Body of pancreas (tissue), 4 donors: ENCODE data around the gene PBX1.

Experiments used
- POLR2A ChIP-seq, 3 donors: fragments of 450-650 bp; IDR thresholded peaks; one replicate each; pipeline ENCODE4 v1.6.1; 2016; ENCODE audit warnings: antibody characterized with exemption in 3 of 3, mild to moderate bottlenecking in 2 of 3
- TF ChIP-seq, protein P1 (sequence below), 7 experiments: fragments of 450-650 bp in 4 of 7; fragments of 200-600 bp in 3 of 7; sonication (generic) in 3 of 7; IDR thresholded peaks; one replicate each; pipeline ENCODE4 v1.5.1; 2016 to 2019; ENCODE audit warnings: antibody characterized with exemption in 7 of 7

DNA sequence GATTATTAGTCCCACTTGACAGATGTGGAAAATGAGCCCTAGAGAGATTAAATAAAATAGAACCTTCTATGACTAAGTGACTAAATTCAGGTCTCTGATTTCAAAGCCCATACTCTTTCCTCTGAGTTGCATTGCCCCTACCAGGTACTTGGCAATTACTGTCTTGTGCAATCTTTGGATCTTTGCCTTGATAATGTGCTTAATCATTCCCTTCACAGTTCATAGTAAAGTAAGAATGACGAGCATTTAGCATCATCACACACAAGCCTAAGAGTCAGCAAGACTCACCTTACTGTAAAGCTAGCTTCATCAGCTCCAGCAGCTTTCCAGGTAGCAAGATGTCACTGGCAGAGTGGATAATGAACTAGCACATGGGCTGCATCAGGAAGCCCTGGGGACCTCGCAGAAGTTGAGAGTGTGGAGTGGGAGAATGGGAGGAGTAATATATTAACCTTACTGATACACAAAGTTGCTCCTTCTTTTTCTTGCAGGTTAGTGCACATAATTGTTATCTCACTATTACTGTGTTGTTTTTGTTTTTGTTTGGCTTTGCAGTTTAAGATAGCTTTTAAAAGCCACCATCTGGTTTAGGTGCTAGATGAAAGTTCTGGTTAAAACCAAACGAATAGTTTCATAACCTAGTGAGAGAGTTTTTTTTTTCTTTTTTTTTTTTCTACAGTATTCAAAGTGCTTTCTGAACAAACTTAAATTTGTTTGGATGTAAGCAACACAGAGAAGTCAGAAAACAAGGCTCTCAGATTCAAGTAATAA, 71.8 kb downstream of the PBX1 start:
- TF ChIP-seq, protein P1, sequence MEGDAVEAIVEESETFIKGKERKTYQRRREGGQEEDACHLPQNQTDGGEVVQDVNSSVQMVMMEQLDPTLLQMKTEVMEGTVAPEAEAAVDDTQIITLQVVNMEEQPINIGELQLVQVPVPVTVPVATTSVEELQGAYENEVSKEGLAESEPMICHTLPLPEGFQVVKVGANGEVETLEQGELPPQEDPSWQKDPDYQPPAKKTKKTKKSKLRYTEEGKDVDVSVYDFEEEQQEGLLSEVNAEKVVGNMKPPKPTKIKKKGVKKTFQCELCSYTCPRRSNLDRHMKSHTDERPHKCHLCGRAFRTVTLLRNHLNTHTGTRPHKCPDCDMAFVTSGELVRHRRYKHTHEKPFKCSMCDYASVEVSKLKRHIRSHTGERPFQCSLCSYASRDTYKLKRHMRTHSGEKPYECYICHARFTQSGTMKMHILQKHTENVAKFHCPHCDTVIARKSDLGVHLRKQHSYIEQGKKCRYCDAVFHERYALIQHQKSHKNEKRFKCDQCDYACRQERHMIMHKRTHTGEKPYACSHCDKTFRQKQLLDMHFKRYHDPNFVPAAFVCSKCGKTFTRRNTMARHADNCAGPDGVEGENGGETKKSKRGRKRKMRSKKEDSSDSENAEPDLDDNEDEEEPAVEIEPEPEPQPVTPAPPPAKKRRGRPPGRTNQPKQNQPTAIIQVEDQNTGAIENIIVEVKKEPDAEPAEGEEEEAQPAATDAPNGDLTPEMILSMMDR (IDR thresholded peaks at IDR 0.05), result no peak
- no peak for TF ChIP-seq POLR2A (IDR thresholded peaks at IDR 0.05)
